Midbrain (tissue), 1 donor: ENCODE data around the gene SLC35F4.
"Not testable (repeated sequence)": the region's sequence is repeated elsewhere in the genome, so short reads cannot be mapped to it uniquely, and the experiment has no call there.

Experiments
- DNase-seq: peaks from one replicate; lab custom pipeline; 2025; lab: John Stamatoyannopoulos, UW

The SLC35F4 gene

DNA sequence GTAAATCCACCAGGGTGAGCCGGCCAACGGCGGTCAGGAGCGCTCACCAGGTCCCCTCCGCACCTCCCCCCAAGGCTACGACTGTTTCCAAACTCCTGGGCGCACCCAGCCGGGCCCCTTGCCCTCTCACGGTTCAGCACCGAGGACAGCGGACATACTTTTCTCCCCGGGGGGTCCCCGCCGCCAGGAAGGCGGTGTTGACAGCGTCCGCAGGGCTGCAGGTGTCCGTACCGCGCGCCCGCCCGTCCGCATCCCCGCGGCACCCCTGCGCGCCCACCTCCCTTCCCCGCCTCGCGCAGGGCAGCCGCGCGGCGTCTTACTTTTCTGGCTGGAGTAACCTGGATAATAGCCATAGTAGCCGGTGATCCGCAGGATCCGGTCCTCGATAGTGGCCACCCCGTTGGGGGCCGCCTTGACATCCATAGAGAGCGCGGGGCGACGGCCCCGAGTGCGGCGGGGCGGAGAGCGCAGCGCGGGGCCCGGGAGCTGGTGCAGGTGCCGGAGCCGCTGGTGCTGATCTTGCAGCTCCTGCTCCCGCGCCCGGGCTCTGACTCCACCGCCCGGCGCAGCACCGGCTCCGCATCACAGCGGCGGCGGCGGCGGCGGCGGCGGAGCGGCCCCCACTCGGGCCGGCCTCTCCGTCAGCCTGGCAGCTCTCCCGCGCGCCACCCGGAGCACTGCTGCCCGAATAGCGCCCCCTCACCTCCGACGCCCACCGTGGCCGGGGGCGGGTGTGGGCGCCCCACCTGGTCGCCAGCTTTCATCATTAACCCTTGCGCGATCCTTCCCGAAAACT, at the start of gene SLC35F4:
TSS of gene SLC35F4 (minus strand) at position 690 of the 796 bp plus-strand sequence.
- DNase-seq: no peak

DNA sequence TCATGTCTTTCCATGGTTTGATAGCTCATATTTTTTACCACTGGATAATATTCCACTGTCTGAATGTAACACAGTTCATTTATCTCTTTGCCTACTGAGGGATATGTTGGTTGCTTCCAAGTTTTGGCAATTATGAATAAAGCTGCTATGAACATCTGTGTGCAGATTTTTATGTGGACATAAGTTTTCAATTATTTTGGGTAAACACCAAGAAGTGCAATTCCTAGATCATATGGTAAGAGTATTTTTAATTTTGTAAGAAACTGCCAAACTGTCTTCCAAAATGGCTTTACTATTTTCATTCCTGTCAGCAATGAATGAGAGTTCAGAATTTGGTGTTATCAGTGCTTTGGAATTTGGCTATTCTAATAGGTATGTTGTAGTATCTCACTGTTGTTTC, 43.7 kb upstream of the SLC35F4 start:
- DNase-seq: no peak

DNA sequence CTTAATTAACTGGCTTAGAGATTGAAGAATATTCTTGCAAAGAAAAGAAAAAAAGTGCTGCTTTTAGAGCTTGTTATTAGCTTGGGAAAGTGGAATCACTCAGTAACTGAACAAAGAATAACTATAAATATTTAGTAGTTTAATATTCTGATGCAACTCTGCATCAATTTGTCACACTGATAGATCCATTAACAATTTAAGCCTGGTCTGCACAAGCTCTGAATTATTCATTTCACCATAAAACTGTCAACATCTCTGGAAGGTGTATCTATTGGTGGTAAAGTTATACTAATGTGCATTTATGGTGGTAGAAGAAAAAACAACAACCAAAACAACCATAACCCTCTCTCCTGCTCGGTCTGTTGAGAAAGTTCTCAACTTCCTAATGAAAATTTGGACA, 38.1 kb upstream of the SLC35F4 start:
- no peak for DNase-seq

DNA sequence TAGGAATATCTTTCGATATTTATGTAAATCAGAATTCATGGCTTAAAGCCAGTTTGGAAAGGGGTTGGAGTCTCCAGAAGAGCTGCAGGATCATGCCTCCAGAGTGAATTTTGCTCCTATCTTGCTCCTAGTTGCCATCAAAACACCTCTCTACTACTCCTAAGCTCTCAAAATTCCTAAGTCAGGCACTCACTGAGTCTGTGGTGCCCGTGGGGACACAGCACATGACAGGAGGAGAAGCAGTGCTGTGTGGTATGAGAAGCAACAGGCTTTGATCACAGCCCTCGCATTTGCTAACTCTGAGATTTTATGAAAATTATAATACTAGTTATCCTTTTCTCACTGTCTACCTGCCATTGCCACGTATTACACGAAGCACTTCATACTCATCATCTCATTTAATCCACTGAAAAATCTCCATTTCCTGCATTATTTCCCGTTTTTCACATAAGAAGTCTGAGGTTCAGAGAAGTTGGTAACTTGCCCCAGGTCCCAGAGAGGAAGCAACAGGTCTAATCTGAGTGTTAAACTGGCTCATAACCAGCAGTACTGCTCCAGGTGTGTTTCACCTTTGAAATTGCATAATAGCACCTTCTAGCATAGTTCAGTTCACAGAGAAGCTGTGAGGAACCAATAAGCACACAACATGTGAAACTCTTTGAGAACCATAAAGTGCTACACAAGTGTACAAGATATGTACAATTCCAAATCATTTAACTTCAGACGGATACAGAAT, 33.1 kb upstream of the SLC35F4 start:
- DNase-seq: no peak

DNA sequence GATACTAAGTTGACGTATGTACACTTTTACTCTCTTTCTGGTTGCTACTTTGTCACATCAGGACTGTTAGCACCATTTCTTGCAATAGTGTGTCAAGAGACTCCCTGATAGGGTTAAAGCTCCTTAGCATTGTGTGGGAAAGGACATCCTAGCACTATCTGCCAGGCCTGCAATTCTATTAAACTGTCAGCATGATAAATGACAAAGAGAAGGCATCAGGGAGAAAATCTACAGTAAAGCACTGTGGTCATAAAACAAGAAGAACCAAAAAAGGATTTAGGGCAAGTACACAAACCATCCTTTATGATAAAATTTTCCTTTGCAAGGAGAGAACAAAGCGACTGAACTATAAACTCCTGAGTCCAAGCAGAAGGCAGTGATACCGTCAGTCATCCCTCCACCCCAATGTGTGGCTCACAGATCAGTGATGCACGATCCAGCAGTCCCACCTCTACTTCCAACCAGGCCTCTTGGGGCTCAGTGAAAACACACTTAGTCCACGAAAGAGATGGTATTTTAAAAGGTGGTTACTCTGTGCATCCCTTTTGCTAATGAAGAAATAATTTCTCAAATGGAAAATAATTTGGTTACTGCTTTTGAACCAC, 31.4 kb upstream of the SLC35F4 start:
- DNase-seq: no peak

DNA sequence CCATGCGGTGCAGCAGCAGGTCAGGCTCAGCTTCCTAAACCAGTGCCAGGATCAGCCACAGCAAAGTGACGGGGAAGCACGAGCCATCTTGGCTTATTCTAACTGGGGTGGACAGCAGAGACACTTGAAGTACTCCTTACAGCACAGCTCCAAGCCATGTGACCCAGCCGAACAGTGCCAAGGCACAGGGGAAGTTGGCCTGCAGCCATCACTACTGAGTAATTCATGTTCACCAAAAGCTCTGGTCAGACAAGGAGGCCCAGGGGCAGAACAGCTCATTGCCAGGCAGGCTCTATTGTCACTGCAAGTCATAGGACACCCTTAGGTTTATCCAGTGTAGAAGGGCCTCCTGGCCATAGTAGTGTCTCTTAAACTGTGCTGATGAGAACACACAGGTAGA, 23.4 kb upstream of the SLC35F4 start:
- DNase-seq: peak; percentile 31

DNA sequence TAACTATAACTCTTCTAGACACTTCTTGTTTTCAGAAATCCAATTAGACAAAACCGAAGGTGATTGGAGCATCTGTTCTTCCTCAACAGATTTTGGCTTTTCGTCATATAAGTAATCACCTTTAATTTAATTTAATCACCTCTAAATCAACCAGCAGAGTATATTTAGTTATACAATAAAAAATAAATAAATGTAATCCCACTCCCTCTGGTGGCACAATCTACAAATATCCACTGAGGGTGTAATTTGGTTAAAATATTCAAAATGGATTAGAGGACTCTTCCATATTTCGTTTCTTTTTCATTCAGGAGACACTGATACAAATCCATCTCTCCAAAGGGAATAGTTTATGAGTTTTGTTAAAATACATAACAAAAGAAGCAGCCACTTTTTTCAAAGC, 18.3 kb upstream of the SLC35F4 start:
- no peak for DNase-seq

DNA sequence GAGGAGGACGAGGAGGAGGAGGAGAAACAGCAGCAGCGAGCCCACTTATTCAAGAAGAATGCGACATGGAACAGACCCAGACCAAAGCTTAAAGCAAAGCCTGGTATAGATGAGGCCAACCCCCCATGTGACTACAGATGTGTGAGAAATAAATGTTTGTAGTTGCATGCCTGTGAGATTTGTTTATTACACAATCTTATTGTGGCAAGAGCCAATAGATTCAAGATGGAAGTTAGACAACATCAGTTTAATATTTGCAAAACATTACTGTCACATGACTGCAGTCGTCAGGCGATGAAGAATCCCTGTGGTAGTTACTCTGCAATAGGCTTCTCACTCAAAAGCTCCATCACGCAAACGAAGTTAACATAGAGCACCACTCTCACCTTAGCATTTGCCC, 17.2 kb upstream of the SLC35F4 start:
- no peak for DNase-seq

DNA sequence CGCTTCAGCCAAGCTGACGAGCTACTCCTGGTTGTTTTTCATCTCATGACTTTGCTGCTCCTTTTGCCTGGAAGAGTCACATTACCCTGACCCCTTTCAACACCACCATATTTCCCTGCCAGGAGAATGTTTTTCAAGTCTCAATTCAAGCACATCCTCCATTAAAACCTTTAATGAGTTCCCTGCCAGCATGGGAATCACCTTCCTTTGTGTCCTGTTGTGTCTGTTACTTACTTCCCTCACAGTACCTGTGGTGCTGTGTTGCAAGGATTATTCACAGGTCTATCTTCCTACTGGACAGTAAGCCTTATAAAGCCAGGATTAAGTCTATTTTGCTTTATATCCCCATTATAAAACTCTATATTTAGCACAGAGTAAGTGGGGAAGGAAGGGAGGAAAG, 13.6 kb upstream of the SLC35F4 start:
- DNase-seq: no peak

DNA sequence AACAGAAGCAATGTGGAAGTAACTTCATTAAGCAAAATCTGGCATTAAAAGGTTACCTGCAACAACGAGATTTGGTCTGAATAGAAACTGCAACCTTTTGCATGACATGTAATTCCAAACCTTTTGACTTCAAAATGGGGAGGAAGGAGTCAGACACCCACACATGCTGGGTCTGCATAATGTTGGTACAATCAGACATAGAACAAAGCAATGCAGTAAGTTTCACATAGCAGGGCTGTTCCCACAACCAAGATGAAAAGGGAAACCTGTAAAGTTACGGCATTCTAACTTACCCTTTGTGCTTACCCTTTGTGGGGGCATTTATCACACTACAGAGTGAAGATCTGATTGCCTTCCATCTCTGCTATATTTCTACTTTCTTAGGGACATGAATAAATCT, 10.1 kb upstream of the SLC35F4 start:
- no peak for DNase-seq

DNA sequence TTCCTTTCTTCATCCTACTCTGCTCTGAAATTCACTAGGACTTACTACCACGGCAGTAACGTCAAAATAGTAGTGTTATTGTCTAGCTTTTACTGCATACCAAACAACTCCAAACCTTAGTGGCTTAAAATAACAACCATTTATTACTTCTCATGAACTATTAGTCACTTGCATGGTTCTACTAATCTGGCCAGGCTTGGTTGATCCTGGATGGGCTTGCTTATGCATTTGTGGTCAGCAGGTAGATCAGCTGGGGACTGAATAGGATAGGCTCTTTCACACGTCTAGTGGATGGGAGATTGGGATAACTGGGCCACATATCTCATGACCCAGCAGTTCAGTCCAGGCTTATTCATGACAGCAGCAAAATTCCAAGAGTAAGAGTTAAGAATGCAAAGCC, 9.4 kb upstream of the SLC35F4 start:
- no peak for DNase-seq

DNA sequence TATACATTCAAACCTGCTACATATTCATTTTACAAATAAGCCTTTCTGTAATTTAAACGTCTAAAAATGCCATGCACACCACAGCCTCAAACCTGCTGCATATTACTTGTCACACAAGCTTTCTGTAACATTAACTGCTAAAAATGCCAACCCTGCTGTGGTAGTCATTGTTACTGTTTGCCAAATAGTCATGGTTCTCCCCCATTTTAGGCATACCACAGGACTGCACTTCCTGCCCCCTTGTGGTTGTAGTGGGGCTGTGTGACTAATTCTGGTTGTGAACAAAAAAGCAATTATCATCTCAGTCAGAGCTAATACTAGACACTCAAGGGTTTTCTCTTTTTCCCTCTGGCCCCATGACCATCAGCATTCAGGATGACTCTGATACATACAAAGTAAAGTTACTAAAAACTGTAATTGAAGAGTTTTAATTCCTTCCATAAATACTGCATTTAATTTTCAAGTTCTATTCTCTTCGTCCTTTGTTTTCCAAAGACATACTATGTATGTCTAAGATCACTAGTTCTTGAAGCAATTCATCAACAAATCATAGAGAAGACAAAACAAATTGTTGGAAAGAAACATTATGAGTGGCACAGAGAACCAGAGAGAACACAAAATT, 5.7 kb upstream of the SLC35F4 start:
- DNase-seq: peak; percentile 24

DNA sequence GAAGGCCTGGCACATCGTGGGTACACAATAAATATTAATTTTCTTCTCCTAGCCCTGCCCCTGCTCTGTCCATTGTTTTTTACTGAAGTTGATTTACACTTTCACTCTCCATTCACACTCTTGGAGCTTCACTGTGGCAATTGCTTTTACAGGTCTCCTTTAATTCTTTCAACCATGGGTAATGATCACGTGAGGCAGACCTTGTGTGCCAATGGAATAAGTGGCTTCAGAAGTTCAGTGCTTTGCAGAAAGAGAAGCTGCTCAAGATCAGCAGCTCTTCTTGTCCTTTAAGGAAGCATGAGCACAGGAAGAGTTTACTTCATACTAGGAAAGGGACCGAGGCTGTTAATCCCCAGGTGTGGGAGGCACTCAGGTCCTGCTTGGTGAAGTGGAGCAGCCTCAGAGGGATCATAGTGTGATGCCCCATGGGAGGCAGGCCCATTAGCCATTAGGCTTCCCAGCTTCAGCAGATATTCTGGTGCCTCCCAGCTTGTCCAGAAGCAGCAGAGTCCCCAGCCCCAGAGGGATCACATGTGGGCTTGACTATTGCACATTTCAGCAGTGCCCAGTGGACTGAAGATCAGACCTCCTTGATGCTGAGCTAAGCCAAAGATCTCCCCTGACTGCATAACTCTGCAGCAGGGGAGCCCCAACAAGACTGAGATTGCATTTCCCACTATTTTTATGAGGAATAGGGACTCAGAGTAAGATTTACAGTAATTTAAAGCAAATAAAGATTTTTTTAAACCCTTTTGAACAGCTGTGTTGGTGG, 5.0 kb upstream of the SLC35F4 start:
- no peak for DNase-seq

DNA sequence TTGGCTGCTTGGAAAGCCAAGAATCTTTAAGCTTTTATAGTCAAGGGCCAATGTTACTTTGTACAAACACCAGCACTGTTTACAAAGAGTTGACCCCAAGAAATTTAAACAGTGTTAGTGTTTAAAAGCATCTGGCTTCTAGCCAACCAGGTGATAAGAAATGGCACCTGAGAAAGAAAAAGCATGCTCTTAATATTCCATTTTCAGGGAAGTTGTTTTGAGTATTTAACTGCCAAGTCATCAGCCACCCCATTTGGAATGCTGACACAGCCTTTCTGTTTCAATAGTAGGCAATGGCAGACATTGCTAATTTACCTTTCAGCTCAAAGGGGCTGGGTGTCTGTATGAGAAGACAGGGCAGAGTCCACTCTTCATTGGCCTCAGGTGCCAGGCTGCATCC, 3.7 kb upstream of the SLC35F4 start:
- no peak for DNase-seq

DNA sequence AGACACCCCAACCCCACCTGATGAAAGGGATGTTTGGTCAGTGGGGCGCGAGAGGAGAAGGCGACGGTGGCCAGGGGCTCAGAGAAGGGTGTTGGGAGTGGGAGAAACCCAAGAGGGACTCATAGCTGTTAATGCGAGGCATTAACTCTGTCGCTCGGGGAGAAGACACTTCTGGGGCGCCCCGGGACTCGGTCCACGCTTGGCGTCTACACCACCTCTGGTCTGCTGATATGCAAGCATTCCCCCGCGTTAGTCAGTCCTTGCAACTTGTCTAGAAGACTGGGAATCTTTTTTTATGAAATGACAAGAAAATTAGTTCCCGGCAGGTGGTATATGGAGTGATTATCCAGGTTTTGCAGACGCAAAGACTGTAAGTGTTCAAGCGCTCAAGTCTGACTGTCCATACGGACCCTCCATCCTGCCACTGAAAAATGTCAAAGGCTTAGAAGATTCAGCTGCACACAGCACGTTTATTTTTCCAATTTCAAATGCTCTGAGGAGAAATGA, 360 bp upstream of the SLC35F4 start:
- DNase-seq: no peak

DNA sequence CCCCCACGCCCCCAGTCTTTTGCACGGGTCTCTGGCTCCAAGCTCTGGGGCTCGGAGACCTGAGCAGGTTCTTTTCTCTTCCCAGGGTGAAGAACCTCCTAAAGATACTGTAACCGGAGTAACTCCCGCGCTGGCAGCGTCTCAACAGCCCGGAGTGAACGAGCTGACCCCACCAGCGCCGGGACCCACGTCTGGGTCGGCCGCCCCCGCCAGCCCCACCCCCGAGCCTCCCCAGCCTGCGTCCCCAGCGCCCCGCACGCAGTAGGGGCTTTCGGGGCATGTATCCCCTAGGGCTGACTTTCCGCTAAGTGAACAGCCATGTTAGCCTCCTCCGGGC, 858 bp downstream of the SLC35F4 start:
- DNase-seq: no peak

DNA sequence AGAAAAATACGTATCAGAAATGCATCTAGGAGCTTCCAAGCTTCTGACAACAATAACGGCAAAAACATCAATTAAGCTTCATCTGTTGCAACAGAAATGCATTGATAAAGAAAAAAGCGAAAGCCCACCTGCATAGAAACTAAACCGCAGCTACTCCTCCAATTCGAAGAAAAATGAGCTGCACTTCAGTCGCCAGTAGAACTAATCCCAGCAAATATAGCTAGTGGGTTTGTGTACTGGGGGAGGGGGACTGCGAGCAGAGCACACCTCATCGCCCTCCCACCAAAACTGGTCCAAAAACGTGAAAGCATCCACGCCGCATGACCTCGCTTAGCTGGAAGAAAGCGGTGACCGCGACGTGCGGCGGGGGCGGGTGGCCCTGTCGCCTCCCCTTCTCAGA, 1.2 kb downstream of the SLC35F4 start:
- no peak for DNase-seq

DNA sequence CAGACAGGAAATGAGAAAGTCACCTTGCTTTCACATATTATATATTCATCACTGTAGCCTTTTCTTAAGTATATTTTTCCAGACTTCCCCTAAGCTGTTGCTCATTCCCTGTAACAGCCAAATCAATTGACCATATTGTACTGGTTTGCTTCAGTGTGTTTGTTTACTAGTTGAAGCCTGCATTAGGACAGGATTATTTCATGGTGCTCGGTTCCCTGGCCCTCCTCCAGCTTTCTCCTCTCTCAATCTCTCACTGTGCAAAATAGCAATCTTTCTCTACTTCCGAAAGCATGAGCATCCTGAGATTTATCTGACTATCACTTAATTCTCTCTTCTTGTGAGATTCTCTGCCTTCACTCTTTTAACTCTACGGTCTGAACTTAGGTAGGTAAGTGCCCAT, 2.4 kb downstream of the SLC35F4 start:
- DNase-seq: no peak

DNA sequence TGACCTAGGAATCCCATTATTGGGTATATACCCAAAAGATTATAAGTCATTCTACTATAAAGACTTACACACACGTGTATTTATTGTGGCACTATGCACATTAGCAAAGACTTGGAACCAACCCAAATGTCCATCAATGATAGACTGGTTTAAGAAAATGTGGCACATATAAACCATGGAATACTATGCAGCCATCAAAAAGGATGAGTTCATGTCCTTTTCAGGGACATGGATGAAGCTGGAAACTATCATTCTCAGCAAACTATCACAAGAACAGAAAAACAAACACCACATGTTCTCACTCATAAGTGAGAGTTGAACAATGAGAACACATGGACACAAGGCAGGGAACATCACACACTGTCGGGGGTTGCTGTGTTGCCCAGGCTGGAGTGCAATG, 10.2 kb downstream of the SLC35F4 start:
- DNase-seq: not testable (repeated sequence)

DNA sequence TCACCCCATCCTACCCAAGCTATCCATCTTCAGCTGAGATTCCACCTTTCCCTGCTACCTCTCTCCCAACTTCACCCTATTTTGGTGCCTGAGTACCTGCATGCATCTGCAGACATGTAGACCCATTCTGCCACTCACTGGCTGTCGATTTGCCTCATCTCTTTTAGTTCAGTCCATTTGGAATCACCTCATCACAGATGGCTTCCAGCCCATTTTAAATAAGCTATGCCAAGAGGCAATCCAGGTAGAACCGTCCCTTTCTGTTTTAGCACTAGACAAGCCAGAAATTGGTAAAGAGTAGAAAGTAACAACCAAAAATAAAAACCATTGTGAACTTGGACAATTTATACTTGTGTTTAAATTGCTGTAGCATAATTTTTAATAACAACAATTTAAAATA, 11.3 kb downstream of the SLC35F4 start:
- no peak for DNase-seq

DNA sequence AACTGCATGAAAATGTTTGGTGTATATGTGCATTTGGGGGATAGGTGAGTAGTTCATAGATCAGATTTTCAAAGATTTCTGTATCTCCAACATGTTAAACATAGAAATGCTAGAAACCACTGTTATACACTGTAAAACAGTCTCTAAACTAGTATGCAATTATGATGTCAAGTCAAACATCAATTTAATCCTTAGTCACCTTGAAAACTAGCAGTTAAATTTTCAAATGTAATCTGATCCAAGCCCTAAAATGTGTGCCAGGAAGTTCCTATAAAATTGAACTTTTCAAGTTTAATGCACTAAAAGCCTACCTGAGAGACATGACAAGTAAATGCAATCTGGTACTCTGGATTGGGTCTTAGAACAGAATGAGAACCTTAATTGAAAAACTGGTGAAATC, 14.5 kb downstream of the SLC35F4 start:
- no peak for DNase-seq

DNA sequence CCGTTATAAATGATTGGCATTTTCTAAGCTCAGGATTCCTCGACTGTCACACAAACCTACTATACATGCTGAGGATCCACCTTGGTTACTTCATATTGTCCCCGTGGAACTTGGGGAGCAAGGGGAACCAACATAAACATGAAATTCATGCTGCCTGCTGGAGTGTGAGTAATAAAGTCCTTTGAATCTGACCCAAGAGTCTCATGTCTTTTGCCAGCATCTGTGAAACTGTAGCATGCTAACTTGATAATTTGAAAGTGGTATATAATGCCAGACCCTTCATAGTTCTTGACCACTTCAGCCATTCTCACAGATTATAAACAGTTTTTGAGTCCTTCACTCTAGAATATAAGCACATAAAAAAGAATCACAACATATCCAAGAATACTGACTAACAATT, 17.1 kb downstream of the SLC35F4 start:
- no peak for DNase-seq
